ENCODE data around the gene ROR2.

ROR2 gene

DNA sequence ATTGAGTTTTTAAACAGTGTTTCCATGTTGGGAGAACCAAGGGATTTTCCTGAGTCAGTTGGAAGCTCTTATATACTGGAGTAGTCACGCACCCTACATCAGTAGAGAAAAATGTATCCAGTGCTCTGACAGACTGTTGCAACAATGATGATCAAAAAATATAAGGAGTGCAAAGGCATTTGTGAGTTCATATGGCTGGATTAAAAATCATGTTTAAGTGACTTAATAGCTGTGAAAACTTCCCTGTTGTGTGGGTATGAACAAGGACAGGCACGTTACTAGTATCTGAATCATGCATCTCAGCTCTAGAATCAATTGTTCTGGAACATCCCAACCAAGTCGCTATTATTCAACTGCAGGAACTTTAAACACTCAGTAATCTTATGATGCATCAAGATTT is 229.7 kb downstream of the ROR2 start:
- Mint-ChIP-seq H3K36me3 (peaks cover 7 to 18% of the 10 kb centered on the region in 2 donors), H3K27ac (peak overlapping the region; percentile 89), H3K27me3 (peaks cover 0 to 14% of the 10 kb centered on the region in 2 donors), H3K4me3 (peak overlapping the region in 1 of 2 donors; percentile 53), H3K4me1 (peaks cover 36 to 53% of the 10 kb centered on the region in 2 donors), H3K9me3 (peaks cover 6 to 7% of the 10 kb centered on the region in 2 donors)
- ATAC-seq (replicated peaks) (no peak), DNase-seq (no peak)

DNA sequence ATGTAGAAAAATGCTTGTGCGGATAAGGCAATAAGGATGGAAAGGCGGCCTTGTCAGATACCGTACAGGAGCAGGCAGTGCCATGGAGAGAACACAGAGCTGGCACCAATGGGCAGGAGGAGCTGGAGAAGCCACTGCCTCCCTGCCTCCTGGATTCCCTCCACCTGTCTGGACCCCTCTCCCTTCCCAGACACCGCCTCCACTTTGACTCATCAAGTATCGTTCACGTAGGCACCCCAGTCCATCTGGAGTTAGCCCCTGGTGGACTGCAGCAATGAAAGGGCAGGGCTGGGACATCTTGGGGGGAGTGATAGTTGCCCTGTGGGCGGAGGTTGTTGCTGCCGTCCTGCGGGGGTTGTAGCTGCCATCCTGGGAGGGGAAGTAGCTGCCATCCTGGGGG is 232.0 kb downstream of the ROR2 start:
- no peak for ATAC-seq (replicated peaks)
- Mint-ChIP-seq H3K27me3 (peaks cover 0 to 14% of the 10 kb centered on the region in 2 donors), H3K36me3 (peaks cover 7 to 18% of the 10 kb centered on the region in 2 donors), H3K4me3 (no peak overlapping the region), H3K9me3 (peaks cover 6 to 7% of the 10 kb centered on the region in 2 donors), H3K4me1 (peaks cover 38 to 56% of the 10 kb centered on the region in 2 donors), H3K27ac (peak overlapping the region; percentile 82)
- DNase-seq, result no peak

DNA sequence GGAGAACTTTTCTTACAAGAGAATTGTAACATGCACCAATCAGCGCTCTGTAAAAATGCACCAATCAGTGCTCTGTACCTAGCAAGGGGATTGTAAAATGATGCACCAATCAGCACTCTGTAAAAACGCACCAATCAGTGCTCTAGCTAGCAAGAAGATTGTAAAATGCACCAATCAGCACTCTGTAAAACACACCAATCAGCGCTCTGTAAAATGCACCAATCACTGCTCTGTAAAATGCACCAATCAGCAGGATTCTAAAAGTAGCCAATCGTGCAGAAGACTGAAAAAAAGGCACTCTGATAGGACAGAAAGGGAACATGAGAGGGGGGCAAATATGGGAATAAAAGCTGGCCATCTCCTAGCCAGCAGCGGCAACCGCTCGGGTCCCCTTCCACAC is 233.2 kb downstream of the ROR2 start:
- H3K36me3 Mint-ChIP-seq, result peaks cover 7 to 18% of the 10 kb centered on the region in 2 donors
- peaks cover 39 to 48% of the 10 kb centered on the region in 2 donors for H3K4me1 Mint-ChIP-seq
- no peak overlapping the region for H3K4me3 Mint-ChIP-seq
- ATAC-seq (replicated peaks) (no peak), DNase-seq (no peak)
- H3K27ac Mint-ChIP-seq, result peak overlapping the region; percentile 9
- H3K27me3 Mint-ChIP-seq, result peaks cover 0 to 14% of the 10 kb centered on the region in 2 donors
- peaks cover 6 to 7% of the 10 kb centered on the region in 2 donors for H3K9me3 Mint-ChIP-seq

DNA sequence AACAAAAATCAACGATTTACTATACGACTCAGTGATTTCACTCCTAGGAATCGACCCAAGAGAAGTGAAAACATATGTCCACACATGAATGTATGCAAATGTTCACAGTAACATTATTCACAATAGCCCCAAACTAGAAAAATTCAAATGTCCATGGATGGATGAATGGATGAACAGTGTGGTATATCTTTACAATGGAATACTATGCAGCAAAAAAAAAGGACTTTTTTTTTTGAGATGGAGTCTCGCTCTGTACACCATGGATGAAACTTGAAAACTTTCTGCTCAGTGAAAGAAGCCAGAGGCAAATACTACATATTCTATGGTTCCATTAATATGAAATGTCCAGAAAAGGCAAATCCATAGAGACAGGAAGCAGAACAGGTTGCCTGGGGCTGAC is 233.8 kb downstream of the ROR2 start:
- ATAC-seq (replicated peaks), result no peak
- peaks cover 6 to 7% of the 10 kb centered on the region in 2 donors for H3K9me3 Mint-ChIP-seq
- H3K36me3 Mint-ChIP-seq, result peaks cover 7 to 18% of the 10 kb centered on the region in 2 donors
- no peak overlapping the region for H3K4me3 Mint-ChIP-seq
- H3K4me1 Mint-ChIP-seq, result peaks cover 39 to 42% of the 10 kb centered on the region in 2 donors
- no peak overlapping the region for H3K27ac Mint-ChIP-seq
- DNase-seq, result no peak
- H3K27me3 Mint-ChIP-seq, result peaks cover 0 to 14% of the 10 kb centered on the region in 2 donors

DNA sequence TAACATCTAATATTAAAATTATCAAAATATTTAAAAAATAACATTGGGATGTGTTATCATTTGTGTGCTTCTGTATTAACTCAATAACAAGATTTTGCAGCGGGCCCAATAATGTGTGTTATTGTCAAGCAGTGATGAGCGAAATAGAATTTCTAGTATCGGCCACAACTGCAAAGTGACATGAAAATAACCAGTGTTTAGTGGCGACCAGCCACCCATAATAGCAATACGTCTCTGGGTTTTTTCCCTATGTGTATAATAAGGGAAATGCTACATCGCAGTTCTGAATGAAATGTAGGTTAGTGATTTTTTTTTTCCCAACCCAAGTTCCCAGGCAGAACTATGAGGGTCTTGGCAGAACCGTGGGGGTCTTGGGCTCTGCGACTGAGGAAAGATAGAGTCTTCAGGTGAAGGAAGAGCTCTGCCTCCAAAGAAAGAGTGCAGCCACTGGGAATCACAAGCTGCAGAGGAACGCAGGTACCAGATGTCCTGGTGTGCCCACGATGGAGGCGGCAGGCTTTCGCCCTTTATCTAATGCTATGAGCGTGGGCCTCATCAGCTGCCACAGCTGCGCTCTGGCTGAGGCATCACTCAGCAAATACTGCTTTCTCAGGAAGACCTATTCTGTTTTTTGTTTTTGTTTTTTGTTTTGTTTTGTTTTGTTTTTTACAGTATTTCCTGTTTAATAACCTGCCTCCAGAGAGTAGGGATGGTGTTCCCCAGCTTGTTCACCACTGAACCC is 235.0 kb downstream of the ROR2 start:
- DNase-seq, result no peak
- H3K4me1 Mint-ChIP-seq, result peaks cover 29 to 30% of the 10 kb centered on the region in 2 donors
- H3K36me3 Mint-ChIP-seq, result peaks cover 7 to 18% of the 10 kb centered on the region in 2 donors
- peaks cover 6 to 7% of the 10 kb centered on the region in 2 donors for H3K9me3 Mint-ChIP-seq
- no peak overlapping the region for H3K27ac Mint-ChIP-seq
- peak in 1 of 2 donors; percentile 25 for ATAC-seq (replicated peaks)
- H3K4me3 Mint-ChIP-seq, result no peak overlapping the region
- H3K27me3 Mint-ChIP-seq, result peaks cover 0 to 14% of the 10 kb centered on the region in 2 donors

DNA sequence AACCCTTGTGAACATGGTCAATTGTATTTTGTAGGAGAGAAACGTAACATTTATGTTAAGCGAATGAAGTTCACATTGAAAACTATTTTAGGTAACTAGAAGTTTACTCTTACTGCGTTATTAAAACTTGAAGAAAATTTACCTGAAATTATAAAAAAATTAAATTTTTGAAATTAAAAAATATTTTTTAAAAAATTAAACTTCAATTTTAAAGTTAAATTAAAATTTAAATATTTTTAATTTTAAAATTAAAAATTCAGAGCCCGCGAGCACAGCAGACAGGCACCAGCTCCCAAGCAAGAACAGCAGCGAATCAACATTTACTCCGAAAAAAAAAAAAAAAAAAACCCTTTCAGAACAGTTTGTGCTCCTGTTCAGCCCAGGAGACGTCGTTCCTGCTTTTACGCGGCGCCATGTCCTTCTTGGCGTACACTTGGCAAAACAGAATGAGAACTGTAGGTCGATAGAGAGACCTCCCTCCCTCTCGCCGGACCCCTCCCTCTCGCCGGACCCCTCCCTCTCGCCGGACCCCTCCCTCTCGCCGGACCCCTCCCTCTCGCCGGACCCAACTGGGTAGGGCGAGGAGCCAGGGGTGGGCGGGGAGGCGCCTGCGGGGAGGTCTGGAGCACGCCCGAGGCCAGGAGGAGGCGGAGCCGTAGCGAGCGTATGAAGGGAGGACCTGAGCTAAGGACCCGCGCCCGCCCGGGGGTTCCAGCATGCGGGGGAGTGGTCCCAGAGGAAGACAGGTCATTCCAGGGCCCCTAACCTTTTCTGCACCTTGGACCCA is 235.8 kb downstream of the ROR2 start:
- Mint-ChIP-seq H3K36me3 (peaks cover 7 to 18% of the 10 kb centered on the region in 2 donors), H3K4me1 (peaks cover 21 to 22% of the 10 kb centered on the region in 2 donors), H3K27ac (peak overlapping the region; percentile 33), H3K27me3 (peaks cover 0 to 14% of the 10 kb centered on the region in 2 donors), H3K4me3 (peak overlapping the region; percentile 64 to 72), H3K9me3 (peaks cover 6 to 7% of the 10 kb centered on the region in 2 donors)
- peak; percentile 37 to 58 for ATAC-seq (replicated peaks)
- DNase-seq, result peak; percentile 55

DNA sequence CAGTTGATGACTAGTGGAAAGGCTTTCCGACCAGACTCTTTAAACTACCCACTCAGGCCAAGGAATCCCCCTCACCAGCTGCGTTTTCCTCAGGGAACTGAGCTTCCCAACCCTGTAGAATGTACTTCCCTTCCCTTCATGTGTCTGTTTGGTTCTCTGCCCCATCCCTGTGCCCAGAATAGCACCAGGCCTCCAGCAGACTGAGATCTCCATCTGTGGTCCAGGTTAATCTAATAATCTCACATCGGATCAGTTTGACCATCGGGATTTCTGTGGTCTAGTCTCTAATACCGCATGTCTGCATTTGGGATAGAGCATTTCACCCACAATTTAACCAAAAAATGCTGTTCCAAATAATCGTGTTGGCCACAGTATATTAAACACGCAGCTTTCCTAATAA is 237.2 kb downstream of the ROR2 start:
- Mint-ChIP-seq H3K27me3 (peaks cover 0 to 12% of the 10 kb centered on the region in 2 donors), H3K9me3 (peaks cover 6 to 7% of the 10 kb centered on the region in 2 donors), H3K4me1 (peaks cover 12 to 17% of the 10 kb centered on the region in 2 donors), H3K36me3 (peaks cover 7 to 16% of the 10 kb centered on the region in 2 donors), H3K4me3 (peak overlapping the region in 1 of 2 donors; percentile 36), H3K27ac (no peak overlapping the region)
- DNase-seq, result no peak
- ATAC-seq (replicated peaks), result no peak

DNA sequence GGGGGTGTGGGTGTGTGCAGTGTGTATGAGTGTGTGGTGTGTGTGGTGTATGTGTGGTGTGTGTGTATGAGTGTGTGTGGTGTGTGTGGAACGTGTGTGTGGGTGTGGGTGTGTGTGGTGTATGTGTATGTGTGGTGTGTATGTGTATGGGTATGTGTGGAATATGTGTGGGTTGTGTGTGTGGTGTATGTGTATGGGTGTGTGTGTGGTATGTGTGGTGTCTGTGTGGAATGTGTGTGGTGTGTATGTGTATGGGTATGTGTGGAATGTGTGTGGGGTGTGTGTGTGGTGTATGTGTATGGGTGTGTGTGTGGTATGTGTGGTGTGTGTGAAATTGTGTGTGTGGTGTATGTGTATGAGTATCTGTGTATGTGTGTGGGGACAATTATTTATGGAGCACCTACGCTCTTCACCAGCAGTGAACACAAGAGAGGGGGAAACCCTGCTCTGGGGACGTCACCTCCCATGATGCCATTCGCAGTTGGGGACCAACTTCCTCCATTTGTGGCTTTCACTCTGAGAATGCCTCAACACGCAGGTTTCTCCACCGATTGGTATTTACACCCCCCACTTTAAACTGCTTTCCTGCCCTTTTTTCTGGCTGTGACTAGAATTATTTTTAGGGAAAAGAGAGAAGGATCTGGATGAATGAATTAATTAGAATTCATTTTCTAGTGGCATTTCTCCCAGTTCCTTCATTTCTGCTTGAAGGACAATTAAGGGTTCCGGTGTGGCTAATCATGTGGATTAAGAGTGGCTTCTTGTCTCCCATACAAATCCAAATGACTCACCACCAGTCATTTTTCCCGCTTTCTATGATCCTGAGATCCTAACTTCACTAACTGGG is 238.1 kb downstream of the ROR2 start:
- peak; percentile 94 to 97 for ATAC-seq (replicated peaks)
- peaks cover 8 to 14% of the 10 kb centered on the region in 2 donors for H3K4me1 Mint-ChIP-seq
- DNase-seq, result peak; percentile 90
- peak overlapping the region in 1 of 2 donors; percentile 36 for H3K4me3 Mint-ChIP-seq
- peaks cover 7 to 8% of the 10 kb centered on the region in 2 donors for H3K36me3 Mint-ChIP-seq
- no peak overlapping the region for H3K27ac Mint-ChIP-seq
- H3K9me3 Mint-ChIP-seq, result peaks cover 6 to 7% of the 10 kb centered on the region in 2 donors
- peaks cover 0 to 7% of the 10 kb centered on the region in 2 donors for H3K27me3 Mint-ChIP-seq

DNA sequence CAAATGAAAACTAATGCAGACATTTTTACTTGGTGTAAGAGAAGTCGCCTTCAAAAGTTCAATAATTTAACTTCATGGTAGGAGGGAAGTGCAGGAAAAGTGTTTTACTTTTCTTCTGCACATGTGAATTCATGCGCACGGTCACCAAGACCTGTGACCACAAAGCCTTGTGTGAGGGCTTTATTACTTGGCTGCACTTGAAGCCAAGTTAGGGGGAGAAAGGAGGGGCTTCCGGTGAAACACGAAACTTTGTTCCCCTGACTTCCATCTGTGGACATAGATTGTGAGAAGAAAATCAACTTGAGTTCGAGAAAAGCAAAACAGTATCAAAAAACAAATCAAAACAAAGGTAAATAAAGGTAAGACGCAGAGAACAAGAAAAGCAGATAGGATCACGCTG is 239.9 kb downstream of the ROR2 start:
- ATAC-seq (replicated peaks) (no peak), DNase-seq (no peak)
- H3K36me3 Mint-ChIP-seq, result peaks cover 5% of the 10 kb centered on the region in 2 donors
- no peak overlapping the region for H3K27ac Mint-ChIP-seq
- no peaks in the 10 kb centered on the region for H3K27me3 Mint-ChIP-seq
- H3K9me3 Mint-ChIP-seq, result peaks cover 5 to 7% of the 10 kb centered on the region in 2 donors
- H3K4me1 Mint-ChIP-seq, result peaks cover 3 to 14% of the 10 kb centered on the region in 2 donors
- no peak overlapping the region for H3K4me3 Mint-ChIP-seq

DNA sequence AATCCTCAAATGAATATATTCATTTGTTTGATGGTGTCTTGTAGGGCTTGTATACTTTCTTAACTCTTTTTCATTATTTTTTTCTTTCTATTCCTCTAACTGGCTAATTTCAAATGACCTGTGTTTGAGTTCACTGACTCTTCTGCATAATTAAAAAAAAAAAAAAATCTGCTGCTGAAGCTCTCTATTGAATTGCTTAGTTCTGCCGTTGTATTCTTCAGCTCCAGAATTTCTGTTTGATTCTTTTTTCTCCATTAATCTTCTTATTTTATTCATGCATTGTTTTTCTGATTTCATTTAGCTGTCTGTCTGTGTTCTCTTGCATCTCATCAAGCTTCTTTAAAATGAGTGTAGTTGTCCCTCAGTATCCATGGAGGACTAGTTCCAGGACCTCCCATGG is 244.6 kb downstream of the ROR2 start:
- Mint-ChIP-seq H3K4me1 (peaks cover 0 to 2% of the 10 kb centered on the region in 2 donors), H3K36me3 (peaks cover 6% of the 10 kb centered on the region in 2 donors), H3K27me3 (peaks cover 0 to 6% of the 10 kb centered on the region in 2 donors), H3K9me3 (peaks cover 6 to 12% of the 10 kb centered on the region in 2 donors), H3K27ac (no peak overlapping the region), H3K4me3 (no peak overlapping the region)
- ATAC-seq (replicated peaks) (no peak), DNase-seq (no peak)

DNA sequence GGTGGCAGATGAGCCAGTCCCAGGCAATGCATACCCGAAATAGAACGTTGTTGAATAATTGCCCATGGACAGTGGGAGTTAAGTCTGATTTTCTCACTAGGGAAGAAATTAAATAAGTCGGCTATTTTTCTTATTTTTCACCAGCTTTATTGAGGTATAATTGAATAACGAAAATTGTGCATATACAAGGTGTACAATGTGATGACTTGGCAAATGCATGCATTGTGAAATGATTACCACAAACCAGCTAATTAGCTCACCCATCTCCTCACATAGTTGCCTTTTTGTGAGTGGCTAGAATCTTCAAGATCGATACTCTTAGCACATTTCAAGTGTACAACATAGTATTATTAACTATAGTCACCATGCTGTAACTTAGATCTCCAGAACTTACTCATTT is 249.6 kb downstream of the ROR2 start:
- H3K4me3 Mint-ChIP-seq, result no peak overlapping the region
- peaks cover 4% of the 10 kb centered on the region in 2 donors for H3K36me3 Mint-ChIP-seq
- peaks cover 4 to 8% of the 10 kb centered on the region in 2 donors for H3K9me3 Mint-ChIP-seq
- peaks cover 0 to 6% of the 10 kb centered on the region in 2 donors for H3K27me3 Mint-ChIP-seq
- no peak for ATAC-seq (replicated peaks)
- peaks cover 8 to 17% of the 10 kb centered on the region in 2 donors for H3K4me1 Mint-ChIP-seq
- H3K27ac Mint-ChIP-seq, result no peak overlapping the region
- DNase-seq, result no peak

DNA sequence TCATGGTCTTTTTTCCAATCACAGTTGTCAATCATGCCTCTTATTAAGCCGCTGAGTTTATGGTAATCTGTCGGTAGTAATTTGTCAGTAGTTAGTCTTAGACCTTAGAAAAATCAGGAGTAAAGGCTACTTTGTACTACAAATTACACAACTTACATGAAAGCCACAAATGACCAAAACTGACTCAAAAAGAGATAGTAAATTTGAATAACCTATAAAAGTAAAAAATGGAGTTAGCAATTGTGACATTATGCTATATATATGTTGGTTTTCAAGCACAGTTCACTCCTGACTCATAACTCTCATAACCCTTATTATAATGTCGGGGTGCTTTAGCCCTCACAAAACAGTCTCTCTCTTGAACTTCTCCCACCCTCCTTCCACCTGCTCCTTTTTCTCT is 251.8 kb downstream of the ROR2 start:
- ATAC-seq (replicated peaks) (peak; percentile 77 to 91), DNase-seq (no peak)
- no peak overlapping the region for H3K4me3 Mint-ChIP-seq
- no peak overlapping the region for H3K27ac Mint-ChIP-seq
- H3K9me3 Mint-ChIP-seq, result peaks cover 3% of the 10 kb centered on the region in 2 donors
- peaks cover 0 to 8% of the 10 kb centered on the region in 2 donors for H3K27me3 Mint-ChIP-seq
- H3K36me3 Mint-ChIP-seq, result no peaks in the 10 kb centered on the region
- H3K4me1 Mint-ChIP-seq, result peaks cover 12 to 17% of the 10 kb centered on the region in 2 donors

DNA sequence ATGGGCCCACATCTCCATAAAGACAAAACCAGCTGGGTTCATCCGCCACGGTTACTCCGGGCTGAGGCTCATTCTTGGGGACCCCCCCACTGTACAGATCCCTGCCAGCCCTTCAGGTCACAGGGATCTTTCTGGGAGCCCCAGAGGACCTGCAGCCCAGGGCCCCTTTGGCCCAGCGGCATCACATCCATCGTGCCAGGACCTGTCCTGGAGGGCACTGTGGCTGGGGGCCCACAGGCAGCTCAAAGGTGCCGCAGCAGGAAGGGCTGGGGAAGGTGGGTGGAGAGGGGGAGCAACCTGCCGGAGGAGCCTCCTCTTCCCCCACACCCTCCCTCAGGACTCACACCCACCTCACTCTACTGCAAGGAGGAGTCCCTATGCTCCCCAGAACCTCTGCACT is 252.8 kb downstream of the ROR2 start:
- Mint-ChIP-seq H3K36me3 (no peaks in the 10 kb centered on the region), H3K9me3 (peaks cover 0 to 3% of the 10 kb centered on the region in 2 donors), H3K4me1 (peaks cover 12 to 17% of the 10 kb centered on the region in 2 donors), H3K27me3 (peaks cover 5 to 7% of the 10 kb centered on the region in 2 donors), H3K27ac (no peak overlapping the region), H3K4me3 (no peak overlapping the region)
- ATAC-seq (replicated peaks) (no peak), DNase-seq (no peak)

All from stimulated activated naive B cell treated with anti-CD40 and anti-IgM and Interleukin-4, amounts not matched to agents 10 μg/mL and 1 μg/mL and 100 μg/mL, for 72 hours (primary cell).